ENCODE data around the gene OSTN. TPM values are rescaled to one million over a fixed set of nuclear protein-coding genes. Genes with fewer than 3 reads are reported as not detected.

The OSTN gene
- total and polyA plus RNA-seq, 3 experiments from 2014 or later = not detected

- CTCF ChIA-PET = no interaction called here
- POLR2A ChIA-PET = no interaction called here
- H3K27me3 Mint-ChIP-seq = no peaks in the 10 kb centered on the region
- H3K27ac Mint-ChIP-seq = no peak overlapping the region
- H3K9me3 Mint-ChIP-seq = peaks cover 0 to 14% (median 0%) of the 10 kb centered on the region in 5 donors
- no peak overlapping the region for H3K4me3 ChIP-seq (ENCODE audit: low read length)
- no peaks in the 10 kb centered on the region for H3K4me1 ChIP-seq (ENCODE audit: insufficient read depth, low read length)
- H3K4me3 Mint-ChIP-seq = peak overlapping the region in 1 of 7 donors; percentile 22
- no peak for DNase-seq
- no peak overlapping the region for H3K27ac ChIP-seq (ENCODE audit: low read depth, low read length)
- H3K9me3 ChIP-seq (ENCODE audit: low read length) = no peaks in the 10 kb centered on the region
- no peaks in the 10 kb centered on the region for H3K27me3 ChIP-seq (ENCODE audit: insufficient read depth, low read length, poor library complexity, severe bottlenecking)
- peaks cover 0 to 3% (median 0%) of the 10 kb centered on the region in 3 donors for H3K4me1 Mint-ChIP-seq
- H3K36me3 Mint-ChIP-seq = no peaks in the 10 kb centered on the region
- H3K36me3 ChIP-seq (ENCODE audit: insufficient read depth, low read length) = no peaks in the 10 kb centered on the region
Measured at GRCh38 chr3:191253089-191253799, 54.2 kb downstream of the OSTN start.

- ChIA-PET POLR2A (no interaction called here), CTCF (no interaction called here)
- no peak for DNase-seq
- no peak overlapping the region for H3K27ac Mint-ChIP-seq
- no peak overlapping the region for H3K27ac ChIP-seq (ENCODE audit: low read depth, low read length)
- H3K36me3 ChIP-seq (ENCODE audit: insufficient read depth, low read length) = no peaks in the 10 kb centered on the region
- H3K9me3 Mint-ChIP-seq = peaks cover 0 to 14% (median 0%) of the 10 kb centered on the region in 5 donors
- H3K4me3 ChIP-seq (ENCODE audit: low read length) = no peak overlapping the region
- H3K4me1 Mint-ChIP-seq = peaks cover 0 to 6% (median 0%) of the 10 kb centered on the region in 3 donors
- H3K27me3 Mint-ChIP-seq = no peaks in the 10 kb centered on the region
- H3K4me3 Mint-ChIP-seq = no peak overlapping the region
- H3K36me3 Mint-ChIP-seq = no peaks in the 10 kb centered on the region
- no peaks in the 10 kb centered on the region for H3K9me3 ChIP-seq (ENCODE audit: low read length)
- H3K4me1 ChIP-seq (ENCODE audit: insufficient read depth, low read length) = no peaks in the 10 kb centered on the region
- H3K27me3 ChIP-seq (ENCODE audit: insufficient read depth, low read length, poor library complexity, severe bottlenecking) = no peaks in the 10 kb centered on the region
Measured at GRCh38 chr3:191254098-191254873, 55.2 kb downstream of the OSTN start.

GRCh38 chr3:191255156-191255555 lies 56.1 kb downstream of the OSTN start:
- H3K9me3 Mint-ChIP-seq = peaks cover 0 to 14% (median 0%) of the 10 kb centered on the region in 5 donors
- no peaks in the 10 kb centered on the region for H3K4me1 ChIP-seq (ENCODE audit: insufficient read depth, low read length)

GRCh38 chr3:191256405-191256804 lies 57.4 kb downstream of the OSTN start:
- peaks cover 0 to 6% (median 0%) of the 10 kb centered on the region in 3 donors for H3K4me1 Mint-ChIP-seq
- ChIA-PET POLR2A (no interaction called here), CTCF (no interaction called here)
- no peaks in the 10 kb centered on the region for H3K27me3 ChIP-seq (ENCODE audit: insufficient read depth, low read length, poor library complexity, severe bottlenecking)
- no peaks in the 10 kb centered on the region for H3K36me3 Mint-ChIP-seq
- H3K27ac ChIP-seq (ENCODE audit: low read depth, low read length) = no peak overlapping the region
- H3K4me1 ChIP-seq (ENCODE audit: insufficient read depth, low read length) = no peaks in the 10 kb centered on the region
- H3K4me3 ChIP-seq (ENCODE audit: low read length) = no peak overlapping the region
- no peaks in the 10 kb centered on the region for H3K36me3 ChIP-seq (ENCODE audit: insufficient read depth, low read length)
- H3K27me3 Mint-ChIP-seq = peaks cover 0 to 2% of the 10 kb centered on the region in 2 donors
- H3K27ac Mint-ChIP-seq = no peak overlapping the region
- DNase-seq = no peak
- H3K4me3 Mint-ChIP-seq = no peak overlapping the region
- H3K9me3 Mint-ChIP-seq = peaks cover 0 to 14% (median 0%) of the 10 kb centered on the region in 5 donors
- no peaks in the 10 kb centered on the region for H3K9me3 ChIP-seq (ENCODE audit: low read length)

More at GRCh38 chr3:191255156-191255555, 56.1 kb downstream of the OSTN start:
- Mint-ChIP-seq H3K27ac (no peak overlapping the region), H3K4me1 (peaks cover 0 to 6% (median 0%) of the 10 kb centered on the region in 3 donors), H3K27me3 (no peaks in the 10 kb centered on the region), H3K36me3 (no peaks in the 10 kb centered on the region), H3K4me3 (no peak overlapping the region)
- DNase-seq = no peak
- Histone ChIP-seq H3K4me3 (ENCODE audit: low read length) (no peak overlapping the region), H3K36me3 (ENCODE audit: insufficient read depth, low read length) (no peaks in the 10 kb centered on the region), H3K27me3 (ENCODE audit: insufficient read depth, low read length, poor library complexity, severe bottlenecking) (no peaks in the 10 kb centered on the region), H3K27ac (ENCODE audit: low read depth, low read length) (no peak overlapping the region), H3K9me3 (ENCODE audit: low read length) (no peaks in the 10 kb centered on the region)
- ChIA-PET POLR2A (no interaction called here), CTCF (no interaction called here)

DNA sequence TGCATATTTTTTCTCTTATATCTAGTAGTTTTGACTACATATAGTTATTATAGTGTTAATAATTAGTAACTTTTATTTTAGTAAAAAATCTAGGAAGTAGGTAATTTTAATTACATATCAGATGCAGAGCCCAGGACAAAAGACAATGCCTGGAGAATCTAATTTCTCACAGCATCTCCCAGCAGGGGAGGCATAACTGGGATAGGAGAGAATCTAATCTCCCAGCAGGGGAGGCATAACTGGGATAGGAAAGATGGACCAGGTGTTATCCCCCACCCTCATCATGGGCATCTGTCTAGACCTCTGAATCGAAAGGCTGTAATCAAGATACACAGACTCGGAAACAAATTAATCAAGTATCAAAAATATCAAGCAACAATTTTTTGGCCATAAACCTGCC lies 58.2 kb downstream of the OSTN start:
- H3K36me3 ChIP-seq (ENCODE audit: insufficient read depth, low read length) = no peaks in the 10 kb centered on the region
- H3K9me3 ChIP-seq (ENCODE audit: low read length) = no peaks in the 10 kb centered on the region
- no peak for DNase-seq
- H3K4me1 ChIP-seq (ENCODE audit: insufficient read depth, low read length) = no peaks in the 10 kb centered on the region
- CTCF ChIA-PET = no interaction called here
- Mint-ChIP-seq H3K4me3 (no peak overlapping the region), H3K36me3 (no peaks in the 10 kb centered on the region), H3K4me1 (peaks cover 0 to 6% (median 0%) of the 10 kb centered on the region in 3 donors), H3K27me3 (peaks cover 0 to 2% of the 10 kb centered on the region in 2 donors), H3K27ac (no peak overlapping the region), H3K9me3 (peaks cover 0 to 14% (median 0%) of the 10 kb centered on the region in 5 donors)
- no peak overlapping the region for H3K4me3 ChIP-seq (ENCODE audit: low read length)
- no peaks in the 10 kb centered on the region for H3K27me3 ChIP-seq (ENCODE audit: insufficient read depth, low read length, poor library complexity, severe bottlenecking)
- no peak overlapping the region for H3K27ac ChIP-seq (ENCODE audit: low read depth, low read length)
- POLR2A ChIA-PET = no interaction called here

GRCh38 chr3:191259486-191259885 lies 60.4 kb downstream of the OSTN start:
- POLR2A ChIA-PET = no interaction called here

GRCh38 chr3:191260431-191261303 lies 61.6 kb downstream of the OSTN start:
- H3K4me3 Mint-ChIP-seq = no peak overlapping the region
- CTCF ChIA-PET = no interaction called here
- peaks cover 0 to 5% (median 0%) of the 10 kb centered on the region in 5 donors for H3K9me3 Mint-ChIP-seq
- DNase-seq = no peak
- Histone ChIP-seq H3K36me3 (ENCODE audit: insufficient read depth, low read length) (no peaks in the 10 kb centered on the region), H3K9me3 (ENCODE audit: low read length) (no peaks in the 10 kb centered on the region), H3K27ac (ENCODE audit: low read depth, low read length) (no peak overlapping the region), H3K27me3 (ENCODE audit: insufficient read depth, low read length, poor library complexity, severe bottlenecking) (no peaks in the 10 kb centered on the region), H3K4me3 (ENCODE audit: low read length) (no peak overlapping the region), H3K4me1 (ENCODE audit: insufficient read depth, low read length) (no peaks in the 10 kb centered on the region)
- no peaks in the 10 kb centered on the region for H3K36me3 Mint-ChIP-seq
- H3K27me3 Mint-ChIP-seq = peaks cover 0 to 2% of the 10 kb centered on the region in 2 donors
- POLR2A ChIA-PET = no interaction called here
- H3K4me1 Mint-ChIP-seq = peaks cover 0 to 3% (median 2%) of the 10 kb centered on the region in 3 donors
- H3K27ac Mint-ChIP-seq = no peak overlapping the region

More at GRCh38 chr3:191259486-191259885, 60.4 kb downstream of the OSTN start:
- Mint-ChIP-seq H3K36me3 (no peaks in the 10 kb centered on the region), H3K27me3 (peaks cover 0 to 2% of the 10 kb centered on the region in 2 donors), H3K4me1 (peaks cover 0 to 3% (median 2%) of the 10 kb centered on the region in 3 donors), H3K9me3 (peaks cover 0 to 5% (median 0%) of the 10 kb centered on the region in 5 donors), H3K27ac (no peak overlapping the region), H3K4me3 (no peak overlapping the region)
- H3K27ac ChIP-seq (ENCODE audit: low read depth, low read length) = no peak overlapping the region
- no peaks in the 10 kb centered on the region for H3K9me3 ChIP-seq (ENCODE audit: low read length)
- no peaks in the 10 kb centered on the region for H3K4me1 ChIP-seq (ENCODE audit: insufficient read depth, low read length)
- no peak for DNase-seq
- no peak overlapping the region for H3K4me3 ChIP-seq (ENCODE audit: low read length)
- H3K36me3 ChIP-seq (ENCODE audit: insufficient read depth, low read length) = no peaks in the 10 kb centered on the region
- no peaks in the 10 kb centered on the region for H3K27me3 ChIP-seq (ENCODE audit: insufficient read depth, low read length, poor library complexity, severe bottlenecking)
- CTCF ChIA-PET = no interaction called here

- H3K9me3 ChIP-seq (ENCODE audit: low read length) = no peaks in the 10 kb centered on the region
- H3K27me3 ChIP-seq (ENCODE audit: insufficient read depth, low read length, poor library complexity, severe bottlenecking) = no peaks in the 10 kb centered on the region
- no peak overlapping the region for H3K27ac ChIP-seq (ENCODE audit: low read depth, low read length)
- CTCF ChIA-PET = no interaction called here
- H3K4me3 ChIP-seq (ENCODE audit: low read length) = no peak overlapping the region
- POLR2A ChIA-PET = no interaction called here
- no peak overlapping the region for H3K27ac Mint-ChIP-seq
- no peaks in the 10 kb centered on the region for H3K36me3 Mint-ChIP-seq
- no peak for DNase-seq
- H3K27me3 Mint-ChIP-seq = peaks cover 0 to 2% of the 10 kb centered on the region in 2 donors
- no peaks in the 10 kb centered on the region for H3K4me1 ChIP-seq (ENCODE audit: insufficient read depth, low read length)
- H3K9me3 Mint-ChIP-seq = peaks cover 0 to 5% (median 0%) of the 10 kb centered on the region in 5 donors
- no peaks in the 10 kb centered on the region for H3K36me3 ChIP-seq (ENCODE audit: insufficient read depth, low read length)
- peaks cover 0 to 3% (median 2%) of the 10 kb centered on the region in 3 donors for H3K4me1 Mint-ChIP-seq
- H3K4me3 Mint-ChIP-seq = no peak overlapping the region
Measured at GRCh38 chr3:191261304-191261638, 62.2 kb downstream of the OSTN start.

All from CD8-positive, alpha-beta memory T cell (primary cell).